DND-41 (cell line): Measurements from ENCODE around the gene GSTT2B.
"Not testable (repeated sequence)": the region's sequence is repeated elsewhere in the genome, so short reads cannot be mapped to it uniquely, and the experiment has no call there.

ENCODE experiments used
- ATAC-seq: fragments of 200-7000 bp; cut with Tn5 transposase; 3 replicates; pipeline ENCODE4 v1.9.1; 2021; ENCODE audit warnings: low read depth; ENCODE audit not compliant: insufficient read depth
- DNase-seq: peaks from one replicate; pipeline ENCODE4 v3.0.0-alpha.2; 2020
- H2AFZ ChIP-seq: 2 replicates; pipeline ENCODE4 v1.6.0; 2012; ENCODE audit warnings: low read depth, low read length
- H3K27ac ChIP-seq: 2 replicates; pipeline ENCODE4 v1.5.1; 2012; ENCODE audit warnings: low read length, inconsistent platforms
- H3K27me3 ChIP-seq: fragments of 200-600 bp; sonication (generic); 2 replicates; pipeline ENCODE4 v1.6.0; 2012; ENCODE audit warnings: low read length, mild to moderate bottlenecking, inconsistent platforms; ENCODE audit not compliant: insufficient read depth, poor library complexity
- H3K36me3 ChIP-seq: 2 replicates; pipeline ENCODE4 v1.5.1; 2012; ENCODE audit warnings: low read length, inconsistent platforms; ENCODE audit not compliant: insufficient read depth
- H3K4me1 ChIP-seq: 2 replicates; pipeline ENCODE4 v1.5.1; 2012; ENCODE audit warnings: mild to moderate bottlenecking, low read length; ENCODE audit not compliant: insufficient read depth
- H3K4me2 ChIP-seq: 2 replicates; pipeline ENCODE4 v1.6.0; 2012; ENCODE audit warnings: mild to moderate bottlenecking, moderate library complexity, low read length, inconsistent platforms; ENCODE audit not compliant: insufficient read depth
- H3K4me3 ChIP-seq, 2 experiments: fragments of 200-600 bp in 1 of 2; shearing (Covaris generic) in 1 of 2; 2 replicates each; pipeline ENCODE4 v1.5.1; 2012 to 2016; ENCODE audit warnings: inconsistent platforms in 2 of 2, low read length in 2 of 2, mild to moderate bottlenecking in 2 of 2, low read depth in 1 of 2, moderate library complexity in 1 of 2
- H3K79me2 ChIP-seq: 2 replicates; pipeline ENCODE4 v1.6.0; 2012; ENCODE audit warnings: low read length, inconsistent platforms; ENCODE audit not compliant: insufficient read depth
- H3K9ac ChIP-seq: 2 replicates; pipeline ENCODE4 v1.6.0; 2012; ENCODE audit warnings: low read depth, mild to moderate bottlenecking, inconsistent platforms, low read length, moderate library complexity
- H3K9me3 ChIP-seq: 2 replicates; pipeline ENCODE4 v1.5.1; 2012; ENCODE audit warnings: low read length, moderate library complexity, mild to moderate bottlenecking, inconsistent platforms; ENCODE audit not compliant: insufficient read depth, severe bottlenecking
- H4K20me1 ChIP-seq: 2 replicates; pipeline ENCODE4 v1.6.0; 2012; ENCODE audit warnings: low read length; ENCODE audit not compliant: insufficient read depth
- CTCF ChIP-seq: IDR thresholded peaks from 2 replicates; pipeline ENCODE4 v1.5.1; 2012; ENCODE audit warnings: borderline replicate concordance, low read length, moderate library complexity, mild to moderate bottlenecking; ENCODE audit not compliant: poor library complexity, severe bottlenecking; ENCODE audit errors: extremely low read depth
- EZH2 ChIP-seq: IDR thresholded peaks from 3 replicates; pipeline ENCODE4 v1.6.1; 2012; ENCODE audit warnings: borderline replicate concordance, low read depth, mild to moderate bottlenecking, moderate library complexity, low read length, inconsistent platforms; ENCODE audit not compliant: severe bottlenecking

Gene GSTT2B

GRCh38 chr22:23997092-23997491 lies 36.1 kb upstream of the GSTT2B start:
- no peaks in the 10 kb centered on the region for H3K79me2 ChIP-seq
- TF ChIP-seq CTCF, result no peak
- TF ChIP-seq EZH2, result no peak
- no peak overlapping the region for H3K4me3 ChIP-seq
- ATAC-seq (no peak), DNase-seq (no peak)
- H3K4me2 ChIP-seq, result no peak overlapping the region
- H3K27ac ChIP-seq, result no peak overlapping the region
- no peaks in the 10 kb centered on the region for H3K9me3 ChIP-seq
- H3K27me3 ChIP-seq, result no peaks in the 10 kb centered on the region
- no peaks in the 10 kb centered on the region for H4K20me1 ChIP-seq
- no peak overlapping the region for H3K9ac ChIP-seq
- H2AFZ ChIP-seq, result no peak overlapping the region
- H3K36me3 ChIP-seq, result no peaks in the 10 kb centered on the region
- no peaks in the 10 kb centered on the region for H3K4me1 ChIP-seq

- H3K4me2 ChIP-seq, H3K9me3 ChIP-seq, H4K20me1 ChIP-seq, ATAC-seq, H2AFZ ChIP-seq, H3K36me3 ChIP-seq, DNase-seq, H3K27ac ChIP-seq, H3K4me1 ChIP-seq, H3K27me3 ChIP-seq, H3K9ac ChIP-seq, H3K4me3 ChIP-seq, H3K79me2 ChIP-seq: not testable (repeated sequence)
Measured at GRCh38 chr22:23993581-23994177, 32.7 kb upstream of the GSTT2B start.

- H3K27ac ChIP-seq, H3K79me2 ChIP-seq, H4K20me1 ChIP-seq, H2AFZ ChIP-seq, ATAC-seq, H3K4me2 ChIP-seq, H3K4me1 ChIP-seq, H3K9ac ChIP-seq, H3K4me3 ChIP-seq, H3K27me3 ChIP-seq, H3K9me3 ChIP-seq, DNase-seq, H3K36me3 ChIP-seq: not testable (repeated sequence)
Measured at GRCh38 chr22:23993080-23993479, 32.1 kb upstream of the GSTT2B start.

GRCh38 chr22:23989583-23990244 lies 28.7 kb upstream of the GSTT2B start:
- not testable (repeated sequence) for H3K27me3 ChIP-seq, H3K9ac ChIP-seq, H3K4me2 ChIP-seq, H4K20me1 ChIP-seq, DNase-seq, ATAC-seq, H3K27ac ChIP-seq, H3K9me3 ChIP-seq, H3K4me3 ChIP-seq, H2AFZ ChIP-seq, H3K4me1 ChIP-seq, H3K36me3 ChIP-seq, H3K79me2 ChIP-seq

- not testable (repeated sequence) for H4K20me1 ChIP-seq, H3K36me3 ChIP-seq, H3K79me2 ChIP-seq, H3K4me2 ChIP-seq, H3K4me3 ChIP-seq, H2AFZ ChIP-seq, H3K9ac ChIP-seq, H3K9me3 ChIP-seq, H3K27me3 ChIP-seq, H3K4me1 ChIP-seq, DNase-seq, H3K27ac ChIP-seq, ATAC-seq
Measured at GRCh38 chr22:23986538-23987178, 25.7 kb upstream of the GSTT2B start.

GRCh38 chr22:23986089-23986488 lies 25.1 kb upstream of the GSTT2B start:
- DNase-seq, H3K27me3 ChIP-seq, H3K79me2 ChIP-seq, H2AFZ ChIP-seq, H3K4me3 ChIP-seq, H3K9me3 ChIP-seq, H3K9ac ChIP-seq, ATAC-seq, H4K20me1 ChIP-seq, H3K4me1 ChIP-seq, H3K4me2 ChIP-seq, H3K27ac ChIP-seq, H3K36me3 ChIP-seq: not testable (repeated sequence)
